CD4-positive, alpha-beta memory T cell (primary cell): ENCODE data around the gene TAS2R41. TPM values are rescaled to one million over a fixed set of nuclear protein-coding genes. Genes with fewer than 3 reads are reported as not detected.
A peak's percentile ranks its signal among the peaks of the same experiment; 100 is the strongest.

ENCODE experiments used
- CTCF ChIA-PET: fragments of 350-600 bp; sonication (Branson Sonifier 250); formaldehyde crosslinking; loops from one replicate; lab custom pipeline; 2021; ENCODE audit warnings: inconsistent platforms; ENCODE audit not compliant: partially characterized antibody; lab: Charles Lee
- POLR2A ChIA-PET: fragments of 350-600 bp; sonication (Branson Sonifier 250); formaldehyde crosslinking; loops from one replicate; lab custom pipeline; 2021; ENCODE audit not compliant: partially characterized antibody; lab: Charles Lee
- DNase-seq, 5 donors: peaks; one replicate each; pipeline versions ENCODE4 v3.0.0 to v3.0.0-alpha.2; 2020 to 2022; ENCODE audit warnings: mixed read lengths in 1 of 5
- H3K27ac ChIP-seq: one replicate; pipeline ENCODE4 v1.7.0; 2013; ENCODE audit warnings: low read depth, low read length
- H3K27me3 ChIP-seq: 2 replicates; pipeline ENCODE4 v1.7.0; 2013; ENCODE audit warnings: mild to moderate bottlenecking, low read length, moderate library complexity; ENCODE audit not compliant: insufficient read depth
- H3K36me3 ChIP-seq: 2 replicates; pipeline ENCODE4 v1.7.0; 2013; ENCODE audit warnings: mild to moderate bottlenecking, low read length, moderate library complexity; ENCODE audit not compliant: insufficient read depth
- H3K4me1 ChIP-seq: 2 replicates; pipeline ENCODE4 v1.7.0; 2013; ENCODE audit warnings: mild to moderate bottlenecking, low read length, moderate library complexity; ENCODE audit not compliant: insufficient read depth
- H3K4me3 ChIP-seq, 2 donors: one replicate each; pipeline ENCODE4 v1.7.0; 2013; ENCODE audit warnings: low read length in 2 of 2, mild to moderate bottlenecking in 1 of 2
- H3K9me3 ChIP-seq, 2 donors: one replicate each; pipeline ENCODE4 v1.7.0; 2013; ENCODE audit warnings: low read length in 2 of 2, control low read depth in 1 of 2; ENCODE audit not compliant: control insufficient read depth in 1 of 2
- H3K27ac Mint-ChIP-seq, 7 donors: one replicate each; pipeline ENCODE4 v1.8.0; 2020 to 2021; ENCODE audit warnings: mixed read lengths in 7 of 7, mild to moderate bottlenecking in 6 of 7, inconsistent platforms in 3 of 7, moderate library complexity in 3 of 7
- H3K27me3 Mint-ChIP-seq, 2 donors: one replicate each; pipeline ENCODE4 v1.8.0; 2020 to 2021; ENCODE audit warnings: mixed read lengths in 2 of 2
- H3K36me3 Mint-ChIP-seq, 2 donors: one replicate each; pipeline ENCODE4 v1.8.0; 2020 to 2021; ENCODE audit warnings: mixed read lengths in 2 of 2, inconsistent platforms in 1 of 2, mild to moderate bottlenecking in 1 of 2
- H3K4me1 Mint-ChIP-seq, 4 donors: one replicate each; pipeline ENCODE4 v1.8.0; 2020 to 2021; ENCODE audit warnings: mixed read lengths in 4 of 4, mild to moderate bottlenecking in 1 of 4
- H3K4me3 Mint-ChIP-seq, 8 donors: one replicate each; pipeline ENCODE4 v1.8.0; 2020 to 2021; ENCODE audit warnings: mixed read lengths in 8 of 8, mild to moderate bottlenecking in 7 of 8, moderate library complexity in 6 of 8, inconsistent platforms in 3 of 8
- H3K9me3 Mint-ChIP-seq, 8 donors: one replicate each; pipeline ENCODE4 v1.8.0; 2020 to 2021; ENCODE audit warnings: mixed read lengths in 8 of 8, mild to moderate bottlenecking in 5 of 8, inconsistent platforms in 3 of 8, moderate library complexity in 1 of 8
- intact Hi-C: fragments of 100-400 bp; cut with micrococcal nuclease; formaldehyde crosslinking; loops from one replicate; pipeline ENCODE4 v1.15.1; 2023
- polyA plus RNA-seq, 2 donors: library from polyadenylated mRNA; unstranded; fragments of 300-500 nt; fragmentation: Illumina TruSeq; gene quantifications; one replicate each; pipeline ENCODE4 v1.2.3, GENCODE V29; 2021
- total RNA-seq, 2 experiments: library from RNA; stranded (reverse); gene quantifications; one replicate each; pipeline ENCODE4 v1.2.3, GENCODE V29; 2021

TAS2R41 gene
- total and polyA plus RNA-seq, 4 experiments from 2014 or later, result 0.61 to 0.73 TPM; not detected in 2

DNA sequence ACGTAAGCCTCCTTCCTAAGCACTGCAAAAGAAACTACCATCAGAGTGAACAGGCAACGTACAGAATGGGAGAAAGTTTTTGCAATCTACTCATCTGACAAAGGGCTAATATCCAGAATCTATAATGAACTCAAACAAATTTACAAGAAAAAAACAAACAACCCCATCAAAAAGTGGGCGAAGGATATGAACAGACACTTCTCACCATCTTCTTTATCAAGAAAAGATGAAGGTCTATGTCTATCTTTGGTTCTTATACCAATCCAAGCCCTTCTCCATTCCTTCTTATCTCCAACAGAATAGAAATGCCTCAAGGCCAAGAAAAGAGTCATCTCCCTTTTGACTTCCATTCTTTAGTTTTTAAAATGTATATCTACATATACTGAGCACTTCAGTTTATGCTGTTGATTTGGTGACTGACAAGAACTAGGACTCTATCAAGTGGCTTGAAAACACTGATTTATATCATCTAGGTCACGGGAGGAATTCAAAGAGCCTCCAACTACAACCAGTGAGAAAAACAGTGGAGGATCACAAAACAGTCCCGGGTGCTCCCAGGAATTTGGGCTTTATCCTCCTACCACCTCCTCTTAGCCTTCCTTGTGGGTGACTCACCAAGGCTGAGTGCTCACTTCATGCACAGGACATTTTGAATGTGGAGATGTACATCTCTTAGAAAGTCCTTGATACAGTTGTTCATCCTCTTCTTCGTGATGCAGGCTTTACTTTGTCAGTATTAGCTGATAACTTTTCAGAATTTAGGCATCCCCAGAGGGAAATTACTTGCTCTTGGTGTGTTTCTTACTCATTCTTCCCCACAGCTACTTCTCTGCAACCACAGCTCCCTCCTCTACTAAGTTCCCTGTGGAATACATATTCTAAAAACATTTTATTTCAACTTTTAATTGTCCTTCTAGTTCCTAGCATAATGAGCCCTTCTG, 15.4 kb downstream of the TAS2R41 start:
- no peaks in the 10 kb centered on the region for H3K9me3 Mint-ChIP-seq
- no peaks in the 10 kb centered on the region for H3K36me3 ChIP-seq
- ChIA-PET POLR2A (no interaction called here), CTCF (interaction anchor here (0.9 kb wide), 1 partner anchor 635 kb away, joined by 3 read pairs; no protein-coding TSS in a partner anchor)
- peak overlapping the region in 7 of 8 donors; percentile 9 to 69 (median 21) for H3K4me3 Mint-ChIP-seq
- H3K4me1 Mint-ChIP-seq, result peaks cover 15 to 36% (median 23%) of the 10 kb centered on the region in 4 donors
- H3K36me3 Mint-ChIP-seq, result peaks cover 0 to 21% of the 10 kb centered on the region in 2 donors
- H3K27me3 ChIP-seq, result no peaks in the 10 kb centered on the region
- peak overlapping the region in 6 of 7 donors; percentile 28 to 73 (median 50) for H3K27ac Mint-ChIP-seq
- peaks cover 16% of the 10 kb centered on the region for H3K4me1 ChIP-seq
- no peak for DNase-seq
- intact Hi-C loops, result no loop called here
- H3K27me3 Mint-ChIP-seq, result no peaks in the 10 kb centered on the region
- H3K9me3 ChIP-seq, result no peaks in the 10 kb centered on the region
- H3K4me3 ChIP-seq, result no peak overlapping the region
- no peak overlapping the region for H3K27ac ChIP-seq

DNA sequence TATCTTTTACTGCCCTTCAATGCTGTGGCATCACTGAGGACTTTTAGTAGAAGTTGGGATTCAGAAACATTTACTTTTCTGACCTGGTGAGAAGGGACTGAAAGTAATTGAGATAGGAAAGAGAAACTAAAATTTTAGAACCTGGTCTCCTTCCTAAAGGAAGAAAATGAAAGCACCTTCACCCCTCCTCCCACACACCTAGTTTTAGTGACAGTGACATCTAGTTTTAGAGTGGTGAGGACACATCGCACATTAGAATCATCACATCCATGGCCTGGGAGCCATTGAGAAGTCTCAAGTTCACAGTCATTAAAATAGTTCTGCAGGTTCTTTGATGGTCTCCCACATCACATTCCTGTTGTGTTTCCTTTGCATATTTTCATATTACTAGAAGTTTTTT, 16.1 kb downstream of the TAS2R41 start:
- H3K36me3 ChIP-seq, result no peaks in the 10 kb centered on the region
- Mint-ChIP-seq H3K4me3 (peak overlapping the region in 6 of 8 donors; percentile 9 to 69 (median 21)), H3K9me3 (no peaks in the 10 kb centered on the region), H3K36me3 (peaks cover 0 to 20% of the 10 kb centered on the region in 2 donors), H3K27me3 (no peaks in the 10 kb centered on the region), H3K4me1 (peaks cover 15 to 36% (median 23%) of the 10 kb centered on the region in 4 donors), H3K27ac (peak overlapping the region in 4 of 7 donors; percentile 28 to 73 (median 52))
- ChIA-PET CTCF (no interaction called here), POLR2A (no interaction called here)
- no peaks in the 10 kb centered on the region for H3K27me3 ChIP-seq
- DNase-seq, result no peak
- H3K27ac ChIP-seq, result no peak overlapping the region
- no peaks in the 10 kb centered on the region for H3K9me3 ChIP-seq
- H3K4me3 ChIP-seq, result no peak overlapping the region
- H3K4me1 ChIP-seq, result peaks cover 16% of the 10 kb centered on the region
- intact Hi-C loops, result no loop called here

DNA sequence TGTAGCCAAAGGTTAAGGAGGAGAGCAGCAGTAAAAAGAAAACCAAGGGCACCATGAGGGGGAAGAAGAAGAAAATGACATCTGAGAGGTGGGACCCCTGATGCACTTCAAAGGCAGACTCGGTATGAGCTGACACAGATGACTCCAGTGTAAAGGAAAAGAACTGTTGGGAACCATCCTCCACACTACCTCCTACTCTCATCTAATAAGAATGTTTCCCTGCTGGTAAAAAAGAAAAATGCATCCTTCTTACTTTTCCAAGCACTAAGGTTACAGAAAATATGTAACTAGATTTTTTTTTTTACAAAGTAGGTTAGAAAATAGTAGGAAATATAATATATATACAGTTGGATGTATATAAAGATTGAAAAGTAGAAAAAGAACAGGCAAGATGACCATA, 16.9 kb downstream of the TAS2R41 start:
- H3K27ac ChIP-seq, result no peak overlapping the region
- no peaks in the 10 kb centered on the region for H3K9me3 ChIP-seq
- H3K36me3 ChIP-seq, result no peaks in the 10 kb centered on the region
- peak overlapping the region in 1 of 7 donors; percentile 11 for H3K27ac Mint-ChIP-seq
- no peak for DNase-seq
- H3K9me3 Mint-ChIP-seq, result no peaks in the 10 kb centered on the region
- ChIA-PET CTCF (no interaction called here), POLR2A (no interaction called here)
- H3K4me1 Mint-ChIP-seq, result peaks cover 15 to 36% (median 23%) of the 10 kb centered on the region in 4 donors
- no peaks in the 10 kb centered on the region for H3K27me3 Mint-ChIP-seq
- H3K36me3 Mint-ChIP-seq, result peaks cover 3 to 18% of the 10 kb centered on the region in 2 donors
- no peaks in the 10 kb centered on the region for H3K27me3 ChIP-seq
- H3K4me3 Mint-ChIP-seq, result no peak overlapping the region
- intact Hi-C loops, result no loop called here
- peaks cover 16% of the 10 kb centered on the region for H3K4me1 ChIP-seq
- H3K4me3 ChIP-seq, result no peak overlapping the region

DNA sequence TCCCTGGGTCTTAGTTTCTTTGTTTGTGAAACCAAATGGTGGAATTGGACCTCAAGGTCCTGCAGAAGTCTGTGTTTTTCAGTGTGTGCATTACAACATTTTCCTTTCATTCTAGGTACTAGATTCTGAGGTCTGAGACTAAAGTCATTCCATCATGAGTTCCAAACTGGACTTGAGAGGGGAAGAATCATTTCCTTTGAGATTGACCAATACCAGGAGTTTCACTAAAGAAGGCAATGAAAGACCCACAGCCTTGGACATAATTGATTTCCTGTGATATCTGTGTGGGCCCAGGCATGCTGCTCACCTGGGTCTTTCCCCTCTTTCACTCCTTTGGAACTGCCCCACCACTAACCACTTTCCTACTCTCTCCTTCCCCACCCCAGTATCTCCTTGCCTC, 18.2 kb downstream of the TAS2R41 start:
- H3K27me3 ChIP-seq, result no peaks in the 10 kb centered on the region
- DNase-seq, result no peak
- ChIA-PET POLR2A (no interaction called here), CTCF (no interaction called here)
- intact Hi-C loops, result no loop called here
- no peak overlapping the region for H3K4me3 ChIP-seq
- no peaks in the 10 kb centered on the region for H3K9me3 ChIP-seq
- peak overlapping the region in 1 of 7 donors; percentile 3 for H3K27ac Mint-ChIP-seq
- H3K4me3 Mint-ChIP-seq, result no peak overlapping the region
- H3K36me3 ChIP-seq, result no peaks in the 10 kb centered on the region
- H3K27ac ChIP-seq, result no peak overlapping the region
- H3K27me3 Mint-ChIP-seq, result no peaks in the 10 kb centered on the region
- no peaks in the 10 kb centered on the region for H3K9me3 Mint-ChIP-seq
- peaks cover 3 to 22% of the 10 kb centered on the region in 2 donors for H3K36me3 Mint-ChIP-seq
- peaks cover 16% of the 10 kb centered on the region for H3K4me1 ChIP-seq
- peaks cover 15 to 33% (median 22%) of the 10 kb centered on the region in 4 donors for H3K4me1 Mint-ChIP-seq

DNA sequence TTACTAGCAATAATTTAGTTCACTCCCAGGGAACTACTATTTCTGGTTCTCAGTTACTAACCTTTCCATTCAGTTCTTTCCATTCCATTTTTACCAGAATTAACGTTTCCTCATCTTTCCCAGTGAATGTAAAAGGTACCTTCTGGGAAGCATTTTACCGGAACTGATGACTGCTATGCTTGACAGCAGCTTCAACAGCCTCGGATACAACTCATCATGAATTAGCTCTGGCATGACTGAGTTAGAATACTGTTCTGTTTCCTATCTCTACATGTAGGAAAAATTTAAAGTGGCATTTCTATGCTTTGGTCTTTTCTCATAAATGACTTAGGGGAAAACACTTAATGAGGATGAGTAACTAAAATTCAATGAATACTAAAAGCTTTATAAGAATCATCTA, 18.6 kb downstream of the TAS2R41 start:
- peaks cover 16% of the 10 kb centered on the region for H3K4me1 ChIP-seq
- intact Hi-C loops, result no loop called here
- Mint-ChIP-seq H3K9me3 (no peaks in the 10 kb centered on the region), H3K36me3 (peaks cover 3 to 22% of the 10 kb centered on the region in 2 donors), H3K4me3 (no peak overlapping the region), H3K27me3 (no peaks in the 10 kb centered on the region), H3K27ac (no peak overlapping the region), H3K4me1 (peaks cover 15 to 31% (median 20%) of the 10 kb centered on the region in 4 donors)
- no peaks in the 10 kb centered on the region for H3K36me3 ChIP-seq
- no peaks in the 10 kb centered on the region for H3K27me3 ChIP-seq
- no peak overlapping the region for H3K4me3 ChIP-seq
- ChIA-PET POLR2A (no interaction called here), CTCF (no interaction called here)
- H3K9me3 ChIP-seq, result no peaks in the 10 kb centered on the region
- no peak for DNase-seq
- no peak overlapping the region for H3K27ac ChIP-seq

DNA sequence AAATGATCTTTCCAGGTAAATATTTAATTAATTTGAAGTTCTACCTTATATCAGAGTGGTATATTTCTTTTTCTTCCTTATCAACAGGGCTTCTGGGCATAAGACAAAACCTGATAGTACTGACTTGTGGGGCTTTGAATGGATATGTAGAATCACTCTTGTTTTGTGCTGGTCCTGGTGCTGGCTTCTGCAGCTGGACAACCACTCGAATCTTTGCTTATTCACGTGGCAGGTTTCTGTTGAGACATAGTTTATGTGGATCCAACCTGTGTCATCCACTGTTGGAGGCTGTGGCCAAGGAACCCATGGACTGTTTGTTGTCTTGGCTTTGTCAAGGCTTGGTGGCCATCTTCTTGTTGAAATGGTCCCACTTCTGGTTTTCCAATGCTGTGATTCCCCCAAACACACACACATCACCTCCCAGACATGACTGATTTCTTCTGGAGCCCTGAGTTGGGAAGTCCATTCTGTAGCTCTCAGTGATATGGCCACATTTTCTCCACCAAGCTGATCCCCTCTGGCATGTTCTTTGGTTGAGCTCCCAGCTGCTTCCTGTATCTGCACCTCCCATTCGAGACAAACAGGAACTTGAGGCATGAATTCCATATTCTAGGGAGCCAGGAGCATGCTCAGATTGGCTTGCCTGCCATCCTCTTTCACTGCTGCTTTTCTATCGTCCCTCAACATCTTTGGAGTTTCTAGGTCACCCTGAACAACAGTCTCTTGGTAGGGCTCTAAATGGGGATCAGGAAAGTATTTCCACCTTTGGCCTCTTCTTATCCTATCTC, 19.5 kb downstream of the TAS2R41 start:
- Mint-ChIP-seq H3K4me1 (peaks cover 11 to 24% (median 16%) of the 10 kb centered on the region in 4 donors), H3K4me3 (no peak overlapping the region), H3K9me3 (no peaks in the 10 kb centered on the region), H3K36me3 (peaks cover 3 to 22% of the 10 kb centered on the region in 2 donors), H3K27ac (peak overlapping the region in 1 of 7 donors; percentile 2), H3K27me3 (no peaks in the 10 kb centered on the region)
- intact Hi-C loops, result no loop called here
- H3K36me3 ChIP-seq, result no peaks in the 10 kb centered on the region
- peaks cover 9% of the 10 kb centered on the region for H3K4me1 ChIP-seq
- H3K4me3 ChIP-seq, result no peak overlapping the region
- no peak overlapping the region for H3K27ac ChIP-seq
- CTCF ChIA-PET, result no interaction called here
- H3K27me3 ChIP-seq, result no peaks in the 10 kb centered on the region
- no peaks in the 10 kb centered on the region for H3K9me3 ChIP-seq
- no peak for DNase-seq
- POLR2A ChIA-PET, result no interaction called here

DNA sequence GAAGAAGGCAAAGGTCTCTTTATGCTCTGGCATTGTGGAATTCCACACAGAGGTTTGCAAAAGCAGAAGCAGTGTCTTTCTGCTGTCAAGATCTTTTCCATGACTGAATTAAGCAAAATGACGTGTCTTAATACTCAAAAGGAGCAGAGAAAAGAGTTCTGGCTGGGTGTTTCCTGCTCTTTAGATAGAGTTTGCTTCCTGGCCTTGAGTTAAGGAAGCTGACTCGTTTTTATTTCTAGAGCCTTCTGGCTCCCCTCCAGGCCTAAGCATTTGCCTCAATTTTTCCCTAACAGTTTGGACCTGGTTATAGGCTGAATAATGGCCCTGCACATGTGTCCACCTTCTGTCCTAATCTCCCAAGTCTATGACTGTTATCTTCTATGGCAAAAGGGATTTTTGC, 21.6 kb downstream of the TAS2R41 start:
- no peaks in the 10 kb centered on the region for H3K9me3 Mint-ChIP-seq
- DNase-seq, result no peak
- no peak overlapping the region for H3K27ac ChIP-seq
- H3K27me3 ChIP-seq, result no peaks in the 10 kb centered on the region
- H3K4me3 ChIP-seq, result no peak overlapping the region
- H3K27ac Mint-ChIP-seq, result no peak overlapping the region
- H3K36me3 ChIP-seq, result no peaks in the 10 kb centered on the region
- ChIA-PET CTCF (no interaction called here), POLR2A (no interaction called here)
- intact Hi-C loops, result no loop called here
- no peaks in the 10 kb centered on the region for H3K4me1 ChIP-seq
- no peaks in the 10 kb centered on the region for H3K9me3 ChIP-seq
- H3K27me3 Mint-ChIP-seq, result no peaks in the 10 kb centered on the region
- peaks cover 3 to 22% of the 10 kb centered on the region in 2 donors for H3K36me3 Mint-ChIP-seq
- peaks cover 0 to 4% (median 0%) of the 10 kb centered on the region in 4 donors for H3K4me1 Mint-ChIP-seq
- no peak overlapping the region for H3K4me3 Mint-ChIP-seq
